Activated CD4-positive, alpha-beta T cell treated with anti-CD3 and anti-CD28 coated beads, Interleukin-2, Interleukin-6, amounts not matched to agents 100 ng/mL and 50 ng/mL, durations not matched to agents 16 hours and 8 hours (primary cell): ENCODE data around the gene PLXNB2.
A peak's percentile ranks its signal among the peaks of the same experiment; 100 is the strongest.

Source experiments
- DNase-seq: peaks from one replicate; pipeline ENCODE4 v3.0.0-alpha.2; 2020

The PLXNB2 gene

DNA sequence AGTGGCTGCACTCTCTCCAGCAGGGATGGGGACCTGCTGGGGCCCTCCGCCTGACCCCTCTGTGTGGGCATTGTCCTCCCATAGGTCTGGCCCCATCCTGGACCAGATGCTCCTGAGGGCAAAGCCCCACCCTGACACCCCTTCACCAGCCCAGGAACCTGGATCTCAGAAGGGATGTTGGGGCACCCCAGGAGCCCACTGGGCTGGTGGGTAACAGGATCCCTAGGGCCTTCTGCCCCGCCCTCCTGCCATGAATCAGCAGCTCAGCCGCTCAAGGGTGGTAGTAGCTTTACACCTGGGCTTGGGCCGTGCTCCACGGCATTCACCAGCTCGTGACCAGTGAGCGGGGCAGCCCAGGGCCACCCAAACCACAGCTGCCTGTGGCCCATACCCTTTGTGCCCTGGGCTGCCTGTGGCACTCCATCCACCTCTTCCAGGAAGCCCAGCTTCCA, 45.0 kb downstream of the PLXNB2 start:
- DNase-seq = peak; percentile 25

DNA sequence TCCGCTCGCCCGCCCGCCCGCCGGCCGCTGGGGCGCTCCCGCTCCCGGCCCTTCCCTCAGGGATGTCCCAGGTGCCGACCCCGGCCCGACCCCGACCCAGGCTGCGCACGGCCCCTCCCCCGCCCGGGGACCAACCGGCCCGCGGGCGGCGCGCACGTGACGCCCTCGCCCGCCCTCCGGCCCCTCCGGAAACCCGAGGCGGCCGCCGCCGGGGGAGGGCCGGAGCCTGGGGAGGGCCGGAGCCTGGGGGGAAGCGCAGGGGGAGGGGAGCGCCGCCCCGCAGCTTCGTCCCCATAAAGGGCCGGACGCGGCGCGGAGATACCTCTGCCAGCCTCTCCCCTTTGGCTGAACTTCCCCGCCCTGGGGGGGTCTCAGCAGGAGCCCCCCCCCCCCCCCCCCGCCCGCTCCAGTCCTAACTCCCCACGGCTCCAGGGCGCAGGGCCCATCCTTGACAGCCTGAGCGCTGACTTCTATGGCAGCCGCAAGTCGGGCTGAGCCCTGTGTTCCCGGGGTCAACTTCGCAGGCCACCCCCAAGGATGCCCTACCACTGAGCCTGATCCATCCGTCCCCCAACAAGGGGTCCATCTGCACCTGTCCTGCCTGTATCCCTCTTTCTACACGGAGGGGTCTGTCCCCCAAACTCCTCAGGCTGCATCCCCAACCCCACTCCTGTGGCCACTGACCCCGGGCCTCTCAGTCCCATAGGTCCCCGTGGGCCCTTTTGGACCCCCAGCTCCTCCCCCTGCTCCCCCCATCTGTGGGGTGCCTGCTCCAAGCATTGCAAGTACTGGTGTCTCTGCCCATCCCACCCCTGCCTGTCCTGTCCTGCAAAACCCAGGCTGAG, 45.6 kb downstream of the PLXNB2 start, which contains the start of gene MAPK12:
Gene MAPK12 (minus strand): TSS at position 69 of the 845 bp plus-strand sequence. CDS start 174 bp downstream, outside the sequence.
- peak; percentile 43 for DNase-seq

DNA sequence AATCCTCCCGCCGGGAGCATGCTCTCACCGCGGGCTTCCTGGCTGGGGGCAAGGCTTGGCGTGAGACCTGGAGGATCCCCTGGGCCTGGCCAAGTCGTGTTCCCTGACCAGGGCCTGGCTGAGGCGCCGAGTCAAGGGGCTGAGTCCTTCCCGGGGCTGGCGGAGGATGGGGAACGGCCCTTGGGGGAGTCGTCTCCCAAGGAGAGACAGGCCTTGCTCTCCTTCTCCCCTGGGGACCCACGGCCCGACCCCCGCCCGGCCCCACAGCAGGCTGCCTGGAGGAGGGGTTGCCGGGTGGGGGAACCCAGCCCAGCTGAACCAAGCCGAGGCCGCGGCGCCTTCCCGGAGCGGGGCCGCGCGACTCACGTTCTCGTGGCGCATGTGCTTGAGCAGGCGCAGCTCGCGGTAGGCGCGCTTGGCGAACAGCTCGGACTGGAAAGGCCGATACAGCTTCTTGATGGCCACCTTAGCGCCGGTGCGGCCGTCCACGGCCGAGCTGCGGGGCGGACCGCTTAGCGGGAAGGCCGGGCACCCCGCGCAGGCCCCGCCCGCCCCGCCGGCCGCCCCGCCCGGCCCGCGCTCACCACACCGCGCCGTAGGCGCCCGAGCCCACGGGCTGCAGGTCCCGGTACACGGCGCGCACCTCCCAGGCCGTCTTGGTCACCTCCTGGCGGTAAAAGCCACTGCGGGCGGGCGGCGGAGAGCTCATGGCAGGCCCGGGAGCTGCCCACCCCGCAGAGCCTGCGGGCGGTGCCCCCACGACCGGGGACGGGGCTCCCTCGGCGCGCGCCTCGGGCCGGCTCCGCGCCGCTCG, 46.4 kb downstream of the PLXNB2 start:
- peak; percentile 63 for DNase-seq

DNA sequence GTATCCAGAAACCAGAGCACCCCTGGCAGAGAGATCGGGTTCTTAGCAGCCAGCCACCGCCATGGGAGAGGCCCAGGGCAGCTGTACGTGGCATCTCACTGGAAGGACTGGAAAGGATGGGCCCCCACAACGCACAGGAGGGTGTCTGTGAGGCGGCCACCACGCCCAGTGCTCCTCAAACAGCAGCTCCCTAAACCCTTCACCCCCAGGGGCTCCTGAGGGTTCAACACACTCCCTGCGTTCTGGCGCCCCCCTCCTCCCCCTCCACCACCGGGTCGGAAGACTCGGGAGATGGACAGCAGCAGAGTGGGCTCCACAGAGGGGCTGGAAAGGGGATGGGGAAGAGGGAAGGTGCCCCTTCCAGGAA, 47.0 kb downstream of the PLXNB2 start:
- no peak for DNase-seq

DNA sequence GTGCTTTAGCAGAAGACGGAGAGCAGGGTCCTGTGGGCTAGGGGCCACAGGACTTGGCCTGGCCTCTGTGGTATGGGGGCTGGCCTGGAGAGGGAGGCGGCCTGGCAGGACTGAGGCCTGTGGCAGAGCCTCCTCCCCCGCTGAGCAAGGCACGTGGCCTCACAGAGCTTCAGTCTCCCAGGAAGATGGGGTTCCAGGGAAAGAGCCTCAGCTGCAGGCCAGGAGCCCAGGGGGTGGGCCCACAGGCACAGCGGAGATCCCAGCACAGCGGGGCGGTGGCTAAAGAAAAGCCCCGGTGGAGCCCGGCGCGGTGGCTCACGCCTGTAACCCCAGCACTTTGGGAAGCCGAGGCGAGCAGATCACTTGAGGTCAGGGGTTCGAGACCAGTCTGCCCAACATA, 48.1 kb downstream of the PLXNB2 start:
- no peak for DNase-seq

DNA sequence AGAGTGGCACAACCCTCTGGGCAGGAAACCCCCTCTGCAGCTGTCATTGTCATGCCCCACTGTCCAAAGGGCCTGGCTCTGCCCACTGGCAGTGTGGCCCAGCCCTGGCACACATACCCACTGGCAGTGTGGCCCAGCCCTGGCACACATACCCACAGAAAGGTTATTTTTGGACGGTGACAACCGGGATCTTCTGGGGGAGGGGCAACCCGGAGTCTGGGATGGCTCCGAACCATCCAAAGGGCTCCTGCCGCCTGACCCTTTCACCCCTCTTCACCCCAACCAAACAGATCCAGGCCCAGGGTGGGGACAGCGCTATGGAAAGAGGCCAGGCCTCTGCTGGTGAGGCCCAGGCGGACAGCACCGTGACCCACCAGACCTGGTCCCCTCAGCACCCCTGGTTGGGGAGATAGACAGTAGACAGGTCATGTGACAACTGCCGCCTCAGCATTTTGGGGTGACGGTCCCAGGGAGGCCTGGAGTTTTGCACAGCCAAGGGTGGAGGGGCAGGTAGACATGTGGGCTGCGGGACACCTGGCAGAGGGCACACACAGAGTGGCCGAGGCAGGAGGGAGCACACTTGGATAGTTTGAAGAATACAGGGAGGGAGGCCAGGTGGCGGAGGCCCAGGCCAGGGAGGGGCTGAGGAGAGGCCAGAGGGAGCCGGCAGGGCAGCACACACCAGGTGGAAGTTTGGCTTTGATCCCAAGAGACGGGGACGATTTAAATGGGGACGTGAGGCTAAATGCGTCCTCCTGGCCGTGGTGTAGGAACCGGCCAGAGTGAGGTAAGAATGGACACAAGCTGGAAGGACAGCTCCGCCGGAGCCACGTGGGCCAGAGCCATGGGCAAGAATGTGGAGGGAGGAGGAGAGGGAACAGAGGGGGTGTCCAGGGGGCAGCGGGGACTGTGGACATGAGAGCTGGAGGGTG, 48.8 kb downstream of the PLXNB2 start:
- DNase-seq = no peak

DNA sequence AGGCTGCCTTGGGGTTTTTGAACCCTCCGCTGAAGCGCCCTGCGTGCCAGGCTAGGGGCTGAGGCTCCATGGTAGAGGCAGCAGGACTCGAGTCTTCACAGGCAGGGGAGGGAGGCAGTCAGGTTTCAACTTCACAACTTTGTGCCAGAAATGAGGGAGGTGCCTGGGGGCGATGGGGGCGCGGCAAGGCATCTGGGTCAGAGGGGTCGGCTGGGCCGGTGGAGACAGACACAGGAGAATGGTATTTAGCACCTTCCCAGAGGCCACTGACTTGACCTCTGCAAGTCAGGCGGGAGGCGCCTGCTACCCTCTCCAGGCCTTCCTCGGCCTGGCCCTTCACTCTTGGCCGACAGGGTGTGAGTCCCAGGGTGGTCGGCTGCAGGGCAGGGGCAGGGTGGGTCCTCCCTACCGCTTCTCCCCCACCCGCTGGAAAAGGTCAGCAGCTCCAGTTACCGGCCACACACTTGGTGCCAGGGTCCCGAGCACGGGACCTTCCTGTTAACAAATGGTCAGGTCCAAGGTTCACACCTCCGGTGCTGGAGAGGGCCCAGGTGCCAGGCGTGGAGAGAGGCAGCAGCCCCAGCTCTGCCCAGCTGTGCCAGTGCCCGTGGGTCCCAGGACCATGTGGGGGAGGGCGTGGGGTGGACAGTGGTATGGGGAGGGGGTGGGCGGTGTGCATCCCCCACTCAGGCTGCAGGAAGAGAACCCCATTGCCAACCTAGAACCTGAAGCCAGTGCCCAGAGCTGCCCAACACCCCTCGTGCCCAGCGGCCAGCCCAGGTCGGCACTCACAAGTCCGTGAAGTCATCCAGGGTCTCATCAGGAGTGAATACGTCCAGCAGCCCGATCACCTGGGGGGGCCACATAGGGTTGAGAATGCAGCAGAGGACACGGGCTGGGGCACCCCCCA, 49.7 kb downstream of the PLXNB2 start:
- no peak for DNase-seq

DNA sequence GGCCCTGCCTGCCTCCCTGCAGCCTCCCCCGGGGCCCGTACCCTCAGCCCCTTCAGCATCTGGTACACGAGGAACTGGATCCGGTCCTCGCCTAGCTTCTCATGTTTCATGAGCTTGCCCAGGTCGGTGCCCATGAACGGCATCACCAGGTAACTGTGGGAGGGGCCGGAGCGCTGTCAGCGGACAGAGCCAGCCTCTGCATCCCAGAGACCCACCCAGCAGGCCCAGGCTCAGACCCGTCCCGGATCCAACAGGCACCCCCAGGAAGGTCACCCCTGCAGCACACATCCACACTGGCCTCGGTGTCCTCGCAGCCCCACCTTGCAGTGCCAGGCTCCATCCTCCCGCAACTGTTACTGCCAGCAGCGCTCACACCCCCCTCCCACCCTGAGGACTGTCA, 50.4 kb downstream of the PLXNB2 start:
- no peak for DNase-seq

DNA sequence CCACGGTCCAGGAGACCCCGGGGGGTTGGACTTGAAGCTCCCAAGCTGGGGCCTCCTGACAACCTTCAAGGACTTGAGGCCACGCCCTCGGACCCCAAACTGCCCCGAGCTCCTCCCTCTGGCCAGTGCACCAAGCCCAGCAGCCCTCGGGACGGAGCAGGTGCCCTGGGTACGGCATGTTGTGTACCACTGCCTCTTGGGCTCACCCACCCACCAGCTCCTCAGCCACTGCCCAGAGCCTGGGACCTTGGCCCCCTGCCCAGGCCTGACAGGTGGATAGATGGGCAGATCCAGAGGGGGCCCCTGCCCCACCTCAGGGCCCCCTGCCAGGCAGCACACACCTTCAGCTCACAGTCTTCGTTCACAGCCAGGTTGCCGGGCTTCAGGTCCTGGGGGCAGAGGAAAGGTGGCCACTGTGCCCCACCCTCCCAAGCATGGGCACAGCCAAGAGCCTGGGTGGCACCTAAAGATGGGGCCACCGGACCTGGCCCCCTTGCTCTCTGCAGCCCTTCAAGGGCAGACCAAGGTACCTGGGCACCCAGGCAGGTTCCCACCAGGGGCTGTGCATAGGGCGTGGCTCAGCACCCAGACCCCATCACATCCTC, 51.1 kb downstream of the PLXNB2 start:
- DNase-seq = no peak

DNA sequence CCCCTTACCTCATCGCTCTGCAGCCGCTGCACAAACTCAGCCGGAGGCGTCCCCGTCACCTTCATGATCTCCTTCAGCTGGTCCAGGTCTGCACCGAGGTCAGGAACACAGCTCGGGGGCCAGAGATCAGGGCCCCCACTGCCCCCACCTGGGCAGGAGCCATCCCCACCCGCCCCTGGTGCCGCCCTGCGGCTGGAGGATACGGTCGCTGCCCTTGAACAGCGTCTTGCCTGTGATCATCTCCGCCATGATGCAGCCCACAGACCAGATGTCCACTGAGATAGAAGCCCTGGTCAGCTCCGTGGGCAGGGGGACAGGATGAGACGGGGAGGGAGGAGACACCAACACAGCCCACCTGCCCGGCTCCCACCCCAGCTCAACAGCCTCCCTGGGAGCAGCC, 51.8 kb downstream of the PLXNB2 start:
- no peak for DNase-seq

DNA sequence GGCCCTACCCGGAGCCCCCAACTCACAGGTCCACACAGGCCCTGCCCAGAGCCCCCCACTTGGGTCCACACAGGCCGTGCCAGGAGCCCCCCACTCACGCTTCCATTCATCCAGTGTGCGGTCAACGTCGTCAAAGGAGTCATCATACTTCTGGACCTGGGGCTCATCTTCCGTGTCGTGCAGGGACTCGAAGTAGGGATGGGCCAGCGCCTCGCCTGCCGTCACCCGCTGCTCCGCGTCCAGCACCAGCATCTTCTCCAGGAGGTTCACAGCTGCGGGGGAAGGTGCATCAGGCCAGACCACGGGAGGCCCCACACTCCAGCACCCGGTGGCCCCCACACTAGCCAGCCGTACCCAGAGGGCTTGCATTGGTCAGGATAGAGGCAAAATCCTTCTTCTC, 52.3 kb downstream of the PLXNB2 start:
- DNase-seq = no peak

DNA sequence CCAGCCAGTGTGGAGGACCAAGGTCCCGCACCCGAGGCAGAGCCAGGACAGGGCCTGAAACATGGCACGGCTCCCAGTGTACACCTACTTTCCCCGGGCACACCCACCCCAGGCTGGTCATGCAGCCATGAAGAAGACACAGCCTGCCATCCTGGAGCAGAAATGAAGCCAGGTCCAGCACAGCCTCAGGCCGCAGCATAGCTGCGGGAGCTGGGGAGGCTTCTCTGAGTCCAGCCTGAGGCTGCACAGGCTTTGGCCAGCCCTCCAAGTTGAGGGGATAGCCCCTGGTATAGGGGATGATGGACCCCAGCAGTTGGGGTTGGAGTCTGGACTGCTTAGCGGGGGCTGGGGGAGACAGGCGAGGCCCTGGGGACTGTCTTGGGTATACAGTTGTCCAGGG, 53.5 kb downstream of the PLXNB2 start:
- DNase-seq = no peak

DNA sequence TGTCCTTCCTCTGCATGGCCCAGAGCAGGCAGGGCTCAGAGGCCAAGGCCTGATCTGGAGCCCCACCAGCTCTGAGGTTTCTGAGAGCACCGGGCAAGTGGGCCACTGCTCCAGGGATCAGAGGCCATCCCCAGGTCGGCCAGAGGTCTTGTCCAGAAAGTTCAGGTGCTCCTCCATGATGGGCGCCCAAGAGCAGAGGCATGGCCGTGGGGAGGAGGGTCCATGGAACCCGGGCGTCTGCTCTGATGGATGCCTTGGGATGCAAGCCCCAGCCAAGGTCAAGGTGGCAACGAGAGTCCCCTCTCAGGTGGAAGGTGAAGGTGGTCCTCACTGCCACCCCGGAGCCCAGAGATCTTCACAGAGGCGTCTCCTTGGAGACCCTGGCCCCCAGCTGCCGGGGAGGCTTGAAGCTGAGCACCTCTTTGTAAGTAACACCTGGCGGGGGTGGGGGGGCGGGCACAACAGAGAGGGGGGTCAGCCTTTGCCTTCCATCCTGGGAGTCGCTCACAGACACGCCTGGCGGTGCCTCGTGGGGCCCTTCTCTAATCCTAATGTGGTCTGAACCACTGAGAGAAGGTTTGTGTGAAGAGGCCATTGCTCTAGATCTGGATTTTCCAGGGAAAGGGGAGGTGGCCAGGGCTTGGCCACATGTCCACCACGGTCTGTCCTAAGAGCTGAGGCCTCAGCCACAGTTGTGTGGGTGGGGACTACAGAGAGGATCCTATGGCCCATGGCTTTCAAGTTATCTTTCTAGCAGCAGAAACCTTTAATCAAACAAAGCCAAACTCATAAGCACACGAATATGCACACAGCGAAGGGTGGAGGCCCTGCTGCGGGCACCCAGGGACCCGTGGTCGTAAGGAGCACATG, 54.2 kb downstream of the PLXNB2 start:
- no peak for DNase-seq

DNA sequence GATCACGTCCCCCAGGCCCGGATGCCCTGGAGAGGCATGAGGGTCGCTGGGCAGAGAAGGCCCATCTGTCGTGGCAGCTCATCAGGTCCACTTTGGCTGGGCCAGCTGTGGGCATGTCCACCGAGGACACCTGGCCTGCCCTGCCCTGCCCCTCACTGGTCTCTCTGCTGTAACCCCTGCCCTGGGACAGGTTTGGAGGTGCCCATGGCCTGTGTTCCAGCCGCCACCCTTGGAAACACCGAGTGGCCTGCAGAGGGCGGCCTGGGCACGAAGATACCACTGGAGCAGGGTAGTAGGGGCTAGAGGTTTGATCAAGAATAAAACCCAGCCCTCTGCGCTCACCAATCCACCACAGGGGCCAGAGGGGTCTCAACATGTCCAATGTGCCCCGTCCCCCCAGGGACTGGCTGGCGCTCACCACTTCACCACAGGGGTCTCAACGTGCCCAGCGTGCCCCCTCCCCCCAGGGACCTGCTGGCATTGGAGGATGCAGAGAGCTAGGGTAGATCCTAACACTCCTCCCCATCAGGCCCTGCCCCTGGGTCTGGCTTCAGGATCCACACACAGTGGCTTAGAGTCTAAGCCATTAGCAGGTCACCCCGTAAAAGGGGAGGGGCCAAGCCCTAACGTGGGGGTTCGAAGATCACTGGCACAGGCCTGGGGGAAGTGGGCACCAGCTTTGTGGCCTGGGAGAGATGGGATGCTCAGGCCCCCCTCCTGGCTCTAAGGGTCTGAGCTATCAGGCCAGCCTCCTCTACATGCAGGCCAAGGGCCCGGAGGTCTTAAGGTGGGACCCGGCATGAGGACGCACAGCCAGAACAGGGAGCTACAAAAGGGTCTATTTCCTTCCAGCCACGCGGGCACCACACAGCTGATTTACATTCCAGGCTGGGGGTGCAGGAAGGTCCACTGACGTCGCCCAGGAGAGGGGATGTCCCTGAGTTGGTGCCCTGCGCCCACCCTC, 55.1 kb downstream of the PLXNB2 start:
- DNase-seq = peak; percentile 75

DNA sequence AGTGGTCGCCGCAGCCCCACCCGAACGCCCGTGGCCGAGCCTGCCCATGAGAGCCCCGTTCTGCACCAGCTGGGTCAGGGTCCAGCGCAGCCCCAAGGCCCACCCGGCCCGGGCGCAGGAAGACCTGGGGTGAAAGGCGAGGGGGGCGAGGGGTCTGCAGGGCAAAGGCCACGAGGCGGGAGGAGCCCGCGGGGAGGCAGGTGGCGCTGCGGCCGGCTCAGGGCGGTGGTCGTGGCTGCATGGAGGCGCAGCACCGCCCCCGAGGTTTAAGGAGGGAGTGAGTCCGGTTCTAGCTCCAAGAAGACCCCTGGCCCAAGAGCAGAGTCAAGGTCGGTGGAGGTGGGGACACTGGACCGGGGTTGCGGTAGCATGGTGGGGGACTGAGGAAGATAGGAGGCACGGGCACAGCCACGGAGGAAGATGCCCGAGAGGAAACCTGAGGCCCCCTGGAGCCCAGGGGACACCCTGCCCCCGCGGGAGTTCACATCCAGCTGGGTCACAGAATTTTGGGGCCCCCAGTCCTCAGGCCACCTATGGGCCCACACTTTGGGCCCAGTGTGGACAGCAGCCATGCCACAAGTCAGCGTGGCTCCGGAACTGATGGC, 55.9 kb downstream of the PLXNB2 start:
- no peak for DNase-seq

DNA sequence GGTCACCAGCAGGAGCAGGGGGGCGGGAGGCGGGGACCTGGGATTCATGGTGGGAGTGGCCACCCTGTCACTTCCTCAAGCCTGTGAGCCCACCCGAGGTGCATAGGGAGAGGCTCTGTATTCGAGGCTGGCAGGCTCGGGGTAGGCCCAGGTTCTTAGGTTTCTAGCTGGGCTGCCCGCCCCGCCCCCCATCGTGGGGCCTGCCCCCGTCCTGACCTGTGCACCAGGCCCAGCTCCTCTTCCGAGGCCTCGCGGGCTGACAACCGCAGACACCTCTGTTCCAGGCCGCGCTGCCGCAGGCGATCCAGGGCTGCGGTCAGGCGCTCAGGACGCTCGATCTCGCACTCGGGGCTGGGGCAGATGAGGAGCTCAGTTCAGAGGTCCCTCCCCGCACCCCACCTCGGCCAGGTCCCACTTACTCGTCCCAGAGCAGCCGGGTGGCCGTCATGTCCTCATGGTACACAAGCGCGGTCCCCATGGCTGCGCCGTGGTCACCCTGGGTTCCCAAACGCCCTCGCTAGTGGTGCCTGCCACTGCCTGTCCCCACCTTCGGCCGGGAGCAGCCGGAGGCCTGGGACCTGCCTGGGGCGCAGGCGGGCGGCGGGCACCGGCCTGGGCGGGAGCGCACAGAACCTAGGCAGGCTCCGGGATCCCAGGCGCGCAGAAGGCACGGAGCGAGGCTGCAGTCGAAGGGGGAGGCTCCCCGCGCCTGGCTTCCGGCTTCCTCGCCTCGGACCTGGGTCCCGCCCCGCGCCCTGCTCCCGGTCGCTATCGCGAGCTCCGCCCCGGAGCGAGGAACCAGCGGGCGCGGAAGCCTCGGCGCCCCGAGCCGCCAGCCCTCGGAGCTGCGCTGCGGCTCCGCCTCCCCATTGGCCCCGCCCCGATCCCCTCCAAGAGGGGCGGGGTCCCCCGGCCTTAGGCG, 56.6 kb downstream of the PLXNB2 start, which contains the start of gene HDAC10:
Gene HDAC10 (minus strand): TSS at position 711 of the 922 bp plus-strand sequence. CDS start 233 bp downstream, at position 478.
- DNase-seq = peak; percentile 92

DNA sequence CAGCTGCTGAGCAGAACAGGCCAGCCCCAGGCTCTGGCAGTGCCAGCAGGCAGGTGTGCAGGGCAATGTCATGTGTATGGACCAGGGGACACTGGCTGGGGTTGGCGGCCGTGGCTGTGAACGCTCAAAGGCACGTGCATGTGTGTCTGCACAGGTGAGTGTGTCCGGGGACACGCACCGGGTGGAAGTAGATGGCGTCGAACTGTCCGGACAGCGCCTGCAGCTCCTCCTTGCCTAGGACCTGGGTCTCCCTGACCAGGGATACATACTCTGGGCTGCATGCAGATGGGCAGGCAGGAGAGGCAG, 57.2 kb downstream of the PLXNB2 start:
- no peak for DNase-seq
